Measurements from ENCODE around the gene PGBD5. TPM values are rescaled to one million over a fixed set of nuclear protein-coding genes. Genes with fewer than 3 reads are reported as not detected.
"Not testable (repeated sequence)": the region's sequence is repeated elsewhere in the genome, so short reads cannot be mapped to it uniquely, and the experiment has no call there.

Gene PGBD5
- total and polyA plus RNA-seq, 3 donors from 2014 or later: 14.3 to 28.1 (median 16.0) TPM

DNA sequence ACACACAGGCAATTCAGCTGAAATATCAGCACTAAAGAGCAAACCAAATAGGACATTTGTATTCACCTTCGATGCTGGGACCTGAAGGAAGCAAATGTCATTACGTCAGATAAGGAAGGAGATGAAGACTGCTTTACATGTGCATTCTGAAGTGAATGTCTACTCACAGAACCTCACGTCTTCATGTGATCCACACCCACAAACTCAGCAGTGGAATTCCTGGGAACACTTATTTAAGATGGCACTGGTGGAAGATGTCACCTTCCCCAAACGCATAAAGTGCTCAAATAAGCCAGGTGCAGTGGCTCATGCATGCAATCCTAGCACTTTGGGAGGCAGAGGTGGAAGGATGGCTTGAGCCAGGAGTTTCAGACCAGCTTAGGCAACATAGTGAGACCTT, 11.4 kb downstream of the PGBD5 start:
- 78 to 79% methylated on average over 4 of the region's 4 CpGs for WGBS, 2 donors
- no peak for DNase-seq

GRCh38 chr1:230414102-230414501, 12.0 kb downstream of the PGBD5 start:
- intact Hi-C loops (cut with DNase I; ENCODE audit: low total_unique reads): no loop called here
- H3K27me3 ChIP-seq: no peaks in the 10 kb centered on the region
- H3K27ac ChIP-seq: no peak overlapping the region
- H3K9me3 ChIP-seq: no peaks in the 10 kb centered on the region
- no peak overlapping the region for H3K4me3 ChIP-seq
- H3K36me3 ChIP-seq (ENCODE audit: low read depth, missing control alignments): no peaks in the 10 kb centered on the region
- 90 to 91% methylated on average over 4 of the region's 4 CpGs for WGBS, 2 donors
- no peak for TF ChIP-seq POLR2A (IDR thresholded peaks at IDR 0.05)
- peaks cover 3% of the 10 kb centered on the region for H3K4me1 ChIP-seq
- DNase-seq: no peak

More for the DNA sequence above, 11.4 kb downstream of the PGBD5 start:
- intact Hi-C loops (cut with DNase I; ENCODE audit: low total_unique reads): no loop called here
- TF ChIP-seq CTCF (IDR thresholded peaks at IDR 0.05) (no peak), POLR2A (IDR thresholded peaks at IDR 0.05) (no peak)
- Histone ChIP-seq H3K4me3 (no peak overlapping the region), H3K27ac (no peak overlapping the region), H3K4me1 (peaks cover 3% of the 10 kb centered on the region), H3K9me3 (no peaks in the 10 kb centered on the region), H3K36me3 (ENCODE audit: low read depth, missing control alignments) (no peaks in the 10 kb centered on the region), H3K27me3 (no peaks in the 10 kb centered on the region)

DNA sequence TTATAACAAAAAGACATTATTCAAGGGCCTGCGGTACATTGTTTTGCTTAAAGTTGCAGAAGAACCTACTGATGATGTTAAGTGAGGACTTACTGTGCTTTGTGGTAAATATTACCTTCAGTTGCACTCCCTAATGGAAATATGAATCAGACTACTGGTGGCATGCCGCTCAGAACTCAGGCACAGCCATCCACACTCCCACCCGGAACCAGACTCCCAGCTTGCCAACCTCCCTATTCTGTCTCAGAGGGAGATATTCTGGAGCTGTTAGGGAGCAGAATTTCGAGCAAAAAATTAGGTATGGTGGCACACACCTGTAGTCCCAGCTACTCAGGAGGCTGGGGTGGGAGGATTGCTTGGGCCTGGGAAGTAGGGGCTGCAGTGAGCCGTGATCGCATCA, 13.1 kb downstream of the PGBD5 start:
- no peak for TF ChIP-seq CTCF (IDR thresholded peaks at IDR 0.05)
- no peak for TF ChIP-seq POLR2A (IDR thresholded peaks at IDR 0.05)
- H3K27me3 ChIP-seq: no peaks in the 10 kb centered on the region
- peaks cover 3% of the 10 kb centered on the region for H3K4me1 ChIP-seq
- intact Hi-C loops (cut with DNase I; ENCODE audit: low total_unique reads): no loop called here
- no peaks in the 10 kb centered on the region for H3K9me3 ChIP-seq
- WGBS, 2 donors: 75 to 87% methylated on average over 6 of the region's 6 CpGs
- no peak for DNase-seq
- no peaks in the 10 kb centered on the region for H3K36me3 ChIP-seq (ENCODE audit: low read depth, missing control alignments)
- H3K27ac ChIP-seq: no peak overlapping the region
- H3K4me3 ChIP-seq: no peak overlapping the region

- intact Hi-C loops (cut with DNase I; ENCODE audit: low total_unique reads): no loop called here
- Histone ChIP-seq H3K27ac (no peak overlapping the region), H3K36me3 (ENCODE audit: low read depth, missing control alignments) (no peaks in the 10 kb centered on the region), H3K4me3 (no peak overlapping the region), H3K27me3 (no peaks in the 10 kb centered on the region), H3K9me3 (no peaks in the 10 kb centered on the region), H3K4me1 (no peaks in the 10 kb centered on the region)
- WGBS, 2 donors: 61 to 64% methylated on average over 2 of the region's 2 CpGs
- DNase-seq: no peak
- TF ChIP-seq CTCF (IDR thresholded peaks at IDR 0.05) (no peak), POLR2A (IDR thresholded peaks at IDR 0.05) (no peak)
Observed at GRCh38 chr1:230408971-230409370, 17.2 kb downstream of the PGBD5 start.

DNA sequence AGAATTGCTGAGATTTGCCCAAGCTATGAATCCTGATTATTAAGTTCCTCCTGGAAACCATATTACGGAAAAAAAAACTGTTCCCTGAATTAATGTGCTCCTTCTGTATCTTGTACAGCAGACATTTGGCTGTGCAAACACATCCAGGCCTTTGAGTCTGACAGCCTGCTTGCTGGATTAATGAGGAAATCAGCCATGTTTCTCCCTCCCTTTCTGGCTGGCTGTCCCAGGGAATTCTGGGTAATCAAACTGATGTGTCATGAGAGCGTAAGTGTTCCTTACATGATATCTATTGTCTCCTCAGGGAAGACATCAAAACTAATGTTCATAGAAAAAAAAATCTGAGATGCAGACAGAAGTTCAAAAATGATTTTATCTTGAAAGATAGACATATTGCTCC, 18.8 kb downstream of the PGBD5 start:
- WGBS, 2 donors: 73 to 76% methylated on average over 2 of the region's 2 CpGs
- Histone ChIP-seq H3K9me3 (no peaks in the 10 kb centered on the region), H3K27ac (no peak overlapping the region), H3K4me3 (no peak overlapping the region), H3K4me1 (no peaks in the 10 kb centered on the region), H3K27me3 (no peaks in the 10 kb centered on the region), H3K36me3 (ENCODE audit: low read depth, missing control alignments) (no peaks in the 10 kb centered on the region)
- intact Hi-C loops (cut with DNase I; ENCODE audit: low total_unique reads): no loop called here
- TF ChIP-seq POLR2A (IDR thresholded peaks at IDR 0.05) (no peak), CTCF (IDR thresholded peaks at IDR 0.05) (no peak)
- DNase-seq: no peak

DNA sequence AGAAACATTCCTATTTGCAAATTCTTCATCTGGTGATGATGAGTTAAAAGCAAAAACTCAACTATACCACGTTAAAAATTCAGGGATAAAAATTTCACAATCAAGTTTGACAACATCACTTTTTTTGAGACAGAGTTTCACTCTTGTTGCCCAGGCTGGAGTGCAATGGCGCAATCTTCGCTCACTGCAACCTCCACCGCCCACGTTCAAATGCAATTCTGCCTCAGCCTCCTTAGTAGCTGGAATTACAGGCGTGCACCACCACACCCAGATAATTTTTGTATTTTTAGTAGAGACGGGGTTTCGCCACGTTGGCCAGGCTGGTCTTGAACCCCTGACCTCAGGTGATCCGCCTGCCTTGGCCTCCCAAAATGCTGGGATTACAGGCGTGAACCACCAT, 19.4 kb downstream of the PGBD5 start:
- H3K27ac ChIP-seq; H3K27me3 ChIP-seq; H3K9me3 ChIP-seq; H3K4me1 ChIP-seq; H3K4me3 ChIP-seq; H3K36me3 ChIP-seq (ENCODE audit: low read depth, missing control alignments); DNase-seq; intact Hi-C loops (cut with DNase I; ENCODE audit: low total_unique reads): not testable (repeated sequence)
- WGBS, 2 donors: 88 to 92% methylated on average over 11 of the region's 11 CpGs
